NB4 (cell line): ENCODE measurements around the gene CUX1.
"Not testable (repeated sequence)": the region's sequence is repeated elsewhere in the genome, so short reads cannot be mapped to it uniquely, and the experiment has no call there.

ENCODE experiments used
- DNase-seq: peaks from one replicate; pipeline ENCODE4 v3.0.0; 2010; ENCODE audit warnings: low read depth
- H3K4me3 ChIP-seq: one replicate; pipeline ENCODE4 v1.5.1; 2011; ENCODE audit warnings: mild to moderate bottlenecking, low read depth, low read length, moderate library complexity
- CTCF ChIP-seq: IDR thresholded peaks from one replicate; pipeline ENCODE4 v1.5.1; 2012; ENCODE audit warnings: low read depth, low read length
- MAX ChIP-seq: IDR thresholded peaks from 2 replicates; pipeline ENCODE4 v1.6.1; 2011; ENCODE audit warnings: low read depth, low read length
- MYC ChIP-seq: IDR thresholded peaks from 2 replicates; pipeline ENCODE4 v1.6.1; 2011; ENCODE audit warnings: low read depth, low read length
- POLR2A ChIP-seq: IDR thresholded peaks from 2 replicates; pipeline ENCODE4 v1.6.1; 2011; ENCODE audit warnings: mild to moderate bottlenecking; ENCODE audit not compliant: insufficient read length; ENCODE audit errors: extremely low read depth

Gene CUX1

GRCh38 chr7:101885597-101885955, 68.2 kb downstream of the CUX1 start:
- no peak for DNase-seq
- no peak overlapping the region for H3K4me3 ChIP-seq
- TF ChIP-seq CTCF, result no peak
- TF ChIP-seq MYC, result no peak
- no peak for TF ChIP-seq POLR2A
- no peak for TF ChIP-seq MAX

- not testable (repeated sequence) for DNase-seq, H3K4me3 ChIP-seq
These were observed 69.9 kb downstream of the CUX1 start for GRCh38 chr7:101887352-101887751.

GRCh38 chr7:101888564-101888963, 71.1 kb downstream of the CUX1 start:
- not testable (repeated sequence) for H3K4me3 ChIP-seq, DNase-seq

- no peak for DNase-seq
- no peak overlapping the region for H3K4me3 ChIP-seq
- TF ChIP-seq MYC (no peak), CTCF (no peak), MAX (no peak), POLR2A (no peak)
These were observed 73.5 kb downstream of the CUX1 start for GRCh38 chr7:101890749-101891523.

GRCh38 chr7:101891936-101892640, 74.7 kb downstream of the CUX1 start:
- no peak for DNase-seq
- TF ChIP-seq MYC (no peak), CTCF (no peak), POLR2A (no peak), MAX (no peak)
- no peak overlapping the region for H3K4me3 ChIP-seq

- H3K4me3 ChIP-seq, result no peak overlapping the region
- no peak for DNase-seq
- TF ChIP-seq CTCF (no peak), MYC (no peak), MAX (no peak), POLR2A (no peak)
These were observed 76.1 kb downstream of the CUX1 start for GRCh38 chr7:101893341-101894082.

GRCh38 chr7:101896316-101896715, 78.9 kb downstream of the CUX1 start:
- DNase-seq, result no peak
- TF ChIP-seq MAX (no peak), MYC (no peak), POLR2A (no peak), CTCF (no peak)
- no peak overlapping the region for H3K4me3 ChIP-seq
